H1 (cell line): ENCODE measurements around the gene SVOPL. TPM values are rescaled to one million over a fixed set of nuclear protein-coding genes. Genes with fewer than 3 reads are reported as not detected.

Source experiments
- CTCF ChIA-PET: fragments of 300-600 bp; sonication (Branson Sonifier 250); formaldehyde crosslinking; loops from one replicate; lab custom pipeline; 2021; ENCODE audit not compliant: partially characterized antibody; lab: Charles Lee
- POLR2A ChIA-PET: fragments of 300-600 bp; sonication (Branson Sonifier 250); formaldehyde crosslinking; loops from one replicate; lab custom pipeline; 2021; ENCODE audit warnings: inconsistent platforms; ENCODE audit not compliant: partially characterized antibody; lab: Charles Lee
- DNase-seq, 2 experiments: peaks; one replicate each; pipeline versions ENCODE4 v3.0.0 to v3.0.0-alpha.2; 2010 to 2022; ENCODE audit warnings: low spot score in 2 of 2, low read depth in 1 of 2, mixed read lengths in 1 of 2
- FAIRE-seq: peaks from 2 replicates; lab custom pipeline; 2011; peaks lifted over from hg19 to GRCh38; lab: Jason Lieb, UNC
- H2AFZ ChIP-seq: 2 replicates; pipeline ENCODE4 v1.8.1; 2012; ENCODE audit warnings: low read length, inconsistent platforms
- H2AK5ac ChIP-seq: 2 replicates; pipeline ENCODE4 v1.6.1; 2013; ENCODE audit warnings: low read depth, low read length
- H2BK120ac ChIP-seq: replicated peaks from 2 replicates; pipeline ENCODE3; 2013; ENCODE audit warnings: low read depth, low read length, inconsistent platforms
- H2BK12ac ChIP-seq: 2 replicates; pipeline ENCODE4 v1.6.1; 2013; ENCODE audit warnings: low read depth, low read length
- H2BK15ac ChIP-seq: 2 replicates; pipeline ENCODE4 v1.6.1; 2013; ENCODE audit warnings: low read length
- H2BK20ac ChIP-seq: 2 replicates; pipeline ENCODE4 v1.6.1; 2013; ENCODE audit warnings: low read length
- H2BK5ac ChIP-seq: 2 replicates; pipeline ENCODE4 v1.6.1; 2013; ENCODE audit warnings: low read depth, low read length
- H3K14ac ChIP-seq: 2 replicates; pipeline ENCODE4 v1.6.1; 2013; ENCODE audit warnings: inconsistent platforms; ENCODE audit not compliant: insufficient read length
- H3K18ac ChIP-seq: 2 replicates; pipeline ENCODE4 v1.6.1; 2013; ENCODE audit warnings: low read length; ENCODE audit errors: extremely low read depth
- H3K23ac ChIP-seq: 2 replicates; pipeline ENCODE4 v1.6.1; 2013; ENCODE audit warnings: inconsistent platforms; ENCODE audit not compliant: insufficient read length
- H3K23me2 ChIP-seq: 2 replicates; pipeline ENCODE4 v1.6.1; 2013; ENCODE audit warnings: low read depth, low read length
- H3K27ac ChIP-seq: 2 replicates; pipeline ENCODE4 v1.6.1; 2011; ENCODE audit warnings: low read depth, low read length, inconsistent platforms
- H3K27me3 ChIP-seq, 4 experiments: replicated peaks in 1 of 4; 1 replicate in 1 of 4; 2 replicates in 3 of 4; pipeline versions ENCODE4 v1.6.1 to v1.8.1; 2011 to 2013; ENCODE audit warnings: low read length in 3 of 4, mild to moderate bottlenecking in 3 of 4, inconsistent platforms in 2 of 4, mixed read lengths in 2 of 4, moderate library complexity in 1 of 4; ENCODE audit not compliant: control insufficient read depth in 3 of 4, insufficient read depth in 3 of 4; ENCODE audit errors: extremely low read depth in 1 of 4
- H3K36me3 ChIP-seq, 4 experiments: 2 replicates each; pipeline versions ENCODE4 v1.6.1 to v1.8.1; 2011 to 2013; ENCODE audit warnings: mild to moderate bottlenecking in 4 of 4, low read length in 3 of 4, moderate library complexity in 2 of 4, control low read depth in 1 of 4, inconsistent platforms in 1 of 4; ENCODE audit not compliant: insufficient read depth in 4 of 4, control insufficient read depth in 2 of 4
- H3K4ac ChIP-seq: replicated peaks from 2 replicates; pipeline ENCODE3; 2013; ENCODE audit warnings: low read length, low read depth, mixed read lengths, inconsistent platforms; ENCODE audit not compliant: insufficient read length
- H3K4me1 ChIP-seq, 4 experiments: replicated peaks in 1 of 4; 1 replicate in 1 of 4; 2 replicates in 3 of 4; pipeline versions ENCODE4 v1.6.1 to v1.8.1; 2011 to 2013; ENCODE audit warnings: low read length in 3 of 4, inconsistent platforms in 2 of 4, mixed read lengths in 1 of 4; ENCODE audit not compliant: insufficient read depth in 4 of 4, control insufficient read depth in 3 of 4
- H3K4me2 ChIP-seq, 2 experiments: 2 replicates each; pipeline versions ENCODE4 v1.6.1 to v1.8.1; 2011 to 2013; ENCODE audit warnings: low read depth in 2 of 2, low read length in 2 of 2, control low read depth in 1 of 2, inconsistent platforms in 1 of 2, mild to moderate bottlenecking in 1 of 2; ENCODE audit not compliant: insufficient read depth in 1 of 2
- H3K4me3 ChIP-seq, 4 experiments: fragments of 200-600, 300-600 bp in 1 of 4; sonication (generic), shearing (Covaris generic), sonication (Bioruptor Twin) in 1 of 4; 2 replicates each; pipeline versions ENCODE4 v1.5.1 to v1.8.1; 2011 to 2016; ENCODE audit warnings: low read length in 4 of 4, low read depth in 3 of 4, control low read depth in 2 of 4, inconsistent platforms in 2 of 4, mild to moderate bottlenecking in 2 of 4, mixed read lengths in 1 of 4, moderate library complexity in 1 of 4; ENCODE audit not compliant: insufficient read depth in 2 of 4; ENCODE audit errors: extremely low read depth in 1 of 4
- H3K56ac ChIP-seq: replicated peaks from 2 replicates; pipeline ENCODE3; 2013; ENCODE audit warnings: low read depth, mild to moderate bottlenecking, mixed read lengths, low read length, inconsistent platforms; ENCODE audit not compliant: insufficient read length
- H3K79me1 ChIP-seq: 2 replicates; pipeline ENCODE4 v1.6.1; 2013; ENCODE audit warnings: low read depth, low read length, control low read depth
- H3K79me2 ChIP-seq, 2 experiments: 2 replicates each; pipeline versions ENCODE4 v1.6.1 to v1.8.1; 2012 to 2013; ENCODE audit warnings: low read length in 2 of 2, mild to moderate bottlenecking in 2 of 2, inconsistent platforms in 1 of 2; ENCODE audit not compliant: insufficient read depth in 2 of 2, control insufficient read depth in 1 of 2
- H3K9ac ChIP-seq, 4 experiments: replicated peaks in 1 of 4; 1 replicate in 1 of 4; 2 replicates in 3 of 4; pipeline versions ENCODE4 v1.6.1 to v1.8.1; 2011 to 2013; ENCODE audit warnings: low read depth in 3 of 4, low read length in 3 of 4, control low read depth in 2 of 4, mild to moderate bottlenecking in 2 of 4, moderate library complexity in 2 of 4, inconsistent platforms in 1 of 4; ENCODE audit errors: extremely low read depth in 1 of 4
- H3K9me3 ChIP-seq, 2 experiments: 2 replicates each; pipeline versions ENCODE4 v1.6.1 to v1.8.1; 2012 to 2013; ENCODE audit warnings: mild to moderate bottlenecking in 2 of 2, moderate library complexity in 2 of 2, control low read depth in 1 of 2, inconsistent platforms in 1 of 2, low read depth in 1 of 2, low read length in 1 of 2, mixed read lengths in 1 of 2; ENCODE audit not compliant: insufficient read depth in 2 of 2
- H4K20me1 ChIP-seq, 2 experiments: replicated peaks in 1 of 2; 2 replicates each; pipeline versions ENCODE3 to v1.8.1; 2011 to 2013; ENCODE audit warnings: inconsistent platforms in 2 of 2, low read length in 2 of 2, mild to moderate bottlenecking in 1 of 2; ENCODE audit not compliant: insufficient read depth in 2 of 2, control insufficient read depth in 1 of 2
- H4K5ac ChIP-seq: 2 replicates; pipeline ENCODE4 v1.6.1; 2013; ENCODE audit warnings: low read length, low read depth, mixed read lengths, inconsistent platforms; ENCODE audit not compliant: insufficient read length
- H4K8ac ChIP-seq: 2 replicates; pipeline ENCODE4 v1.8.0; 2013; ENCODE audit warnings: mild to moderate bottlenecking, moderate library complexity, low read length, inconsistent platforms; ENCODE audit not compliant: insufficient read depth; ENCODE audit errors: extremely low read depth
- H4K91ac ChIP-seq: replicated peaks from 2 replicates; pipeline ENCODE3; 2013; ENCODE audit warnings: low read length, mixed read lengths, inconsistent platforms; ENCODE audit not compliant: insufficient read length
- KDM5A ChIP-seq: fragments of 200-600 bp; IDR thresholded peaks from 2 replicates; pipeline ENCODE4 v1.7.1; 2012; ENCODE audit warnings: mild to moderate bottlenecking, low read length, inconsistent platforms, mixed read lengths
- MAX ChIP-seq: IDR thresholded peaks from 2 replicates; pipeline ENCODE4 v1.6.1; 2012; ENCODE audit warnings: inconsistent platforms
- POU5F1 ChIP-seq: IDR thresholded peaks from 2 replicates; pipeline ENCODE4 v1.6.1; 2011; ENCODE audit warnings: low read depth, mild to moderate bottlenecking, low read length, moderate library complexity
- RFX5 ChIP-seq: IDR thresholded peaks from 2 replicates; pipeline ENCODE4 v1.6.1; 2011; ENCODE audit warnings: low read depth, low read length, improper control_type of control experiment, borderline replicate concordance
- SIX5 ChIP-seq: IDR thresholded peaks from 2 replicates; pipeline ENCODE4 v1.6.1; 2011; ENCODE audit warnings: mild to moderate bottlenecking, low read depth, low read length
- WGBS, 2 experiments: shearing (Covaris generic) in 1 of 2; methylation state at CpG; one replicate each; pipeline versions ENCODE4 v1.1.6 to v1.1.7; 2013 to 2015; ENCODE audit warnings: low lambda C conversion rate in 2 of 2, mixed read lengths in 2 of 2, inconsistent platforms in 1 of 2, low coverage in 1 of 2, missing lambda C conversion rate in 1 of 2; ENCODE audit not compliant: insufficient replicate concordance in 2 of 2, insufficient coverage in 1 of 2, insufficient read length in 1 of 2; ENCODE audit errors: extremely low coverage in 1 of 2, missing lambda C conversion rate in 1 of 2; 5-methylcytosine and 5-hydroxymethylcytosine counted together
- polyA plus RNA-seq, 7 experiments: library from polyadenylated mRNA; depleted of rRNA in 3 of 7; stranded (reverse) in 5 of 7; unstranded in 2 of 7; fragments of >200 nt in 5 of 7; fragments of 200-250 nt in 2 of 7; gene quantifications; 1 replicate in 5 of 7; 2 replicates in 1 of 7; 4 replicates in 1 of 7; pipeline versions ENCODE4 v1.2.1 to v1.2.3, GENCODE V29; 2011 to 2013; ENCODE audit warnings: missing spikeins in 2 of 7, mixed read lengths in 2 of 7
- total RNA-seq: library from RNA; stranded (reverse); fragmentation: NEBNext Ultra II Directional; extraction: Animal tissue kit (Norgen Biotek cat#: 25700); gene quantifications from 2 replicates; pipeline ENCODE4 v1.2.1, GENCODE V29; 2021
- TF ChIP-seq, protein P1 (sequence below), 3 experiments: IDR thresholded peaks; 1 replicate in 2 of 3; 2 replicates in 1 of 3; pipeline versions ENCODE4 v1.5.1 to v1.6.1; 2011; ENCODE audit warnings: low read length in 3 of 3, mild to moderate bottlenecking in 3 of 3, inconsistent platforms in 2 of 3, low read depth in 1 of 3, moderate library complexity in 1 of 3; ENCODE audit not compliant: insufficient read depth in 1 of 3; ENCODE audit errors: control extremely low read depth in 1 of 3
- TF ChIP-seq, protein P2 (sequence below): IDR thresholded peaks from 2 replicates; pipeline ENCODE4 v1.6.1; 2012; ENCODE audit warnings: inconsistent platforms

Gene SVOPL
- total and polyA plus RNA-seq, 2 of the 8 experiments (the other 6 are each of a cell fraction or from before 2014, with no cell fraction given), result 1.1 to 1.4 TPM

- TF ChIP-seq KDM5A (no peak), MAX (no peak), SIX5 (no peak), POU5F1 (no peak), RFX5 (no peak)
- TF ChIP-seq, protein P1, sequence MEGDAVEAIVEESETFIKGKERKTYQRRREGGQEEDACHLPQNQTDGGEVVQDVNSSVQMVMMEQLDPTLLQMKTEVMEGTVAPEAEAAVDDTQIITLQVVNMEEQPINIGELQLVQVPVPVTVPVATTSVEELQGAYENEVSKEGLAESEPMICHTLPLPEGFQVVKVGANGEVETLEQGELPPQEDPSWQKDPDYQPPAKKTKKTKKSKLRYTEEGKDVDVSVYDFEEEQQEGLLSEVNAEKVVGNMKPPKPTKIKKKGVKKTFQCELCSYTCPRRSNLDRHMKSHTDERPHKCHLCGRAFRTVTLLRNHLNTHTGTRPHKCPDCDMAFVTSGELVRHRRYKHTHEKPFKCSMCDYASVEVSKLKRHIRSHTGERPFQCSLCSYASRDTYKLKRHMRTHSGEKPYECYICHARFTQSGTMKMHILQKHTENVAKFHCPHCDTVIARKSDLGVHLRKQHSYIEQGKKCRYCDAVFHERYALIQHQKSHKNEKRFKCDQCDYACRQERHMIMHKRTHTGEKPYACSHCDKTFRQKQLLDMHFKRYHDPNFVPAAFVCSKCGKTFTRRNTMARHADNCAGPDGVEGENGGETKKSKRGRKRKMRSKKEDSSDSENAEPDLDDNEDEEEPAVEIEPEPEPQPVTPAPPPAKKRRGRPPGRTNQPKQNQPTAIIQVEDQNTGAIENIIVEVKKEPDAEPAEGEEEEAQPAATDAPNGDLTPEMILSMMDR (IDR thresholded peaks at IDR 0.05; ENCODE audit: control extremely low read depth in 1 of 3, insufficient read depth in 1 of 3, low read depth in 1 of 3, low read length in 3 of 3), result no peak
- TF ChIP-seq, protein P2, sequence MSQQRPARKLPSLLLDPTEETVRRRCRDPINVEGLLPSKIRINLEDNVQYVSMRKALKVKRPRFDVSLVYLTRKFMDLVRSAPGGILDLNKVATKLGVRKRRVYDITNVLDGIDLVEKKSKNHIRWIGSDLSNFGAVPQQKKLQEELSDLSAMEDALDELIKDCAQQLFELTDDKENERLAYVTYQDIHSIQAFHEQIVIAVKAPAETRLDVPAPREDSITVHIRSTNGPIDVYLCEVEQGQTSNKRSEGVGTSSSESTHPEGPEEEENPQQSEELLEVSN, result no peak
- CTCF ChIA-PET, result interaction anchor here (0.6 to 2.1 kb wide), 5 partner anchors 8 to 130 kb away, joined by 3 to 6 read pairs (median 4); no protein-coding TSS in a partner anchor
- Histone ChIP-seq H3K4me2 (no peak overlapping the region), H3K9me3 (no peaks in the 10 kb centered on the region), H3K23me2 (no peaks in the 10 kb centered on the region), H3K14ac (no peak overlapping the region), H3K79me2 (no peaks in the 10 kb centered on the region), H2BK20ac (no peak overlapping the region), H3K56ac (no peak overlapping the region), H2BK120ac (no peak overlapping the region), H4K91ac (no peak overlapping the region), H3K4ac (no peak overlapping the region), H2BK12ac (no peak overlapping the region), H2BK15ac (no peak overlapping the region), H2AK5ac (no peak overlapping the region), H2BK5ac (0 out of 2 replicates have a peak overlapping the region, but pooled peaks have one; percentile 73), H3K23ac (no peak overlapping the region), H3K79me1 (no peaks in the 10 kb centered on the region), H3K36me3 (no peaks in the 10 kb centered on the region), H3K18ac (no peak overlapping the region; the same call in 1 of the 2 replicates), H2AFZ (no peak overlapping the region), H3K27ac (no peak overlapping the region), H4K8ac (no peak overlapping the region), H3K4me3 (no peak overlapping the region), H4K20me1 (no peaks in the 10 kb centered on the region), H3K27me3 (no peaks in the 10 kb centered on the region), H3K4me1 (peaks cover 0 to 5% (median 0%) of the 10 kb centered on the region in 4 experiments; a peak in 2 of 7 replicates), H3K9ac (no peak overlapping the region), H4K5ac (no peak overlapping the region)
- no peak for DNase-seq
- POLR2A ChIA-PET, result interaction anchor here (1.1 kb wide), 1 partner anchor 37 kb away, joined by 4 read pairs; no protein-coding TSS in a partner anchor
- FAIRE-seq, result no peak
- WGBS, 2 experiments, result 64% methylated on average over 3 of the region's 3 CpGs; no CpG with 5 or more reads in 1 of the 2 experiments
Observed at GRCh38 chr7:138625084-138625848, 75.9 kb downstream of the SVOPL start.
